Measurements from ENCODE around the gene SPSB1.

The SPSB1 gene

GRCh38 chr1:9400425-9401079 is 107.9 kb downstream of the SPSB1 start:
- TF ChIP-seq CTCF (conservative IDR thresholded peaks at IDR 0.05; ENCODE audit: low read depth, low read length), result peak; percentile 20
- H3K4me3 ChIP-seq (ENCODE audit: low read length), result no peak overlapping the region
- DNase-seq (ENCODE audit: low read depth), result no peak

GRCh38 chr1:9401080-9401453 is 108.4 kb downstream of the SPSB1 start:
- DNase-seq (ENCODE audit: low read depth), result no peak
- H3K4me3 ChIP-seq (ENCODE audit: low read length), result no peak overlapping the region
- TF ChIP-seq CTCF (conservative IDR thresholded peaks at IDR 0.05; ENCODE audit: low read depth, low read length), result no peak

- H3K4me3 ChIP-seq (ENCODE audit: low read length), result no peak overlapping the region
- no peak for TF ChIP-seq CTCF (conservative IDR thresholded peaks at IDR 0.05; ENCODE audit: low read depth, low read length)
- DNase-seq (ENCODE audit: low read depth), result no peak
Observed at GRCh38 chr1:9402256-9402616, 109.5 kb downstream of the SPSB1 start.

GRCh38 chr1:9402717-9403225 is 110.1 kb downstream of the SPSB1 start:
- TF ChIP-seq CTCF (conservative IDR thresholded peaks at IDR 0.05; ENCODE audit: low read depth, low read length), result no peak
- no peak for DNase-seq (ENCODE audit: low read depth)
- H3K4me3 ChIP-seq (ENCODE audit: low read length), result no peak overlapping the region

- peak; percentile 18 for TF ChIP-seq CTCF (conservative IDR thresholded peaks at IDR 0.05; ENCODE audit: low read depth, low read length)
- no peak for DNase-seq (ENCODE audit: low read depth)
- no peak overlapping the region for H3K4me3 ChIP-seq (ENCODE audit: low read length)
Observed at GRCh38 chr1:9404117-9404914, 111.6 kb downstream of the SPSB1 start.

GRCh38 chr1:9406111-9406510 is 113.4 kb downstream of the SPSB1 start:
- TF ChIP-seq CTCF (conservative IDR thresholded peaks at IDR 0.05; ENCODE audit: low read depth, low read length), result no peak
- DNase-seq (ENCODE audit: low read depth), result no peak
- no peak overlapping the region for H3K4me3 ChIP-seq (ENCODE audit: low read length)
